Epithelial cell of proximal tubule (primary cell): Measurements from ENCODE around the gene STPG1. TPM values are rescaled to one million over a fixed set of nuclear protein-coding genes. Genes with fewer than 3 reads are reported as not detected.
"Not testable (repeated sequence)": the region's sequence is repeated elsewhere in the genome, so short reads cannot be mapped to it uniquely, and the experiment has no call there.

Experiments used
- DNase-seq: peaks from one replicate; pipeline ENCODE4 v3.0.0-alpha.2; 2011; ENCODE audit warnings: low read depth
- H3K4me3 ChIP-seq: 2 replicates; pipeline ENCODE4 v1.5.1; 2011; ENCODE audit warnings: low read depth, mild to moderate bottlenecking, low read length
- total RNA-seq: library from RNA; depleted of rRNA; stranded (reverse); fragments of >200 nt; gene quantifications from 2 replicates; pipeline ENCODE4 v1.2.3, GENCODE V29; 2015
- TF ChIP-seq, protein P1 (sequence below): conservative IDR thresholded peaks from 2 replicates; pipeline ENCODE4 v1.5.1; 2012; ENCODE audit warnings: low read depth, mild to moderate bottlenecking, low read length

Gene STPG1, protein sequence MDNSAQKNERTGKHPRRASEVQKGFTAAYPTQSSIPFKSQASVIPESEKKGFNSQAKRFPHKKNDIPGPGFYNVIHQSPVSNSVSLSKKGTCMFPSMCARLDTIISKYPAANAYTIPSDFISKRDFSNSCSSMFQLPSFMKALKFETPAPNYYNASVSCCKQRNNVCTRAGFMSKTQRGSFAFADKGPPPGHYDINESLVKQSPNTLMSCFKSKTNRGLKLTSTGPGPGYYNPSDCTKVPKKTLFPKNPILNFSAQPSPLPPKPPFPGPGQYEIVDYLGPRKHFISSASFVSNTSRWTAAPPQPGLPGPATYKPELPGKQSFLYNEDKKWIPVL
- 10.3 and 11.5 TPM in 2 replicates for total RNA-seq

DNA sequence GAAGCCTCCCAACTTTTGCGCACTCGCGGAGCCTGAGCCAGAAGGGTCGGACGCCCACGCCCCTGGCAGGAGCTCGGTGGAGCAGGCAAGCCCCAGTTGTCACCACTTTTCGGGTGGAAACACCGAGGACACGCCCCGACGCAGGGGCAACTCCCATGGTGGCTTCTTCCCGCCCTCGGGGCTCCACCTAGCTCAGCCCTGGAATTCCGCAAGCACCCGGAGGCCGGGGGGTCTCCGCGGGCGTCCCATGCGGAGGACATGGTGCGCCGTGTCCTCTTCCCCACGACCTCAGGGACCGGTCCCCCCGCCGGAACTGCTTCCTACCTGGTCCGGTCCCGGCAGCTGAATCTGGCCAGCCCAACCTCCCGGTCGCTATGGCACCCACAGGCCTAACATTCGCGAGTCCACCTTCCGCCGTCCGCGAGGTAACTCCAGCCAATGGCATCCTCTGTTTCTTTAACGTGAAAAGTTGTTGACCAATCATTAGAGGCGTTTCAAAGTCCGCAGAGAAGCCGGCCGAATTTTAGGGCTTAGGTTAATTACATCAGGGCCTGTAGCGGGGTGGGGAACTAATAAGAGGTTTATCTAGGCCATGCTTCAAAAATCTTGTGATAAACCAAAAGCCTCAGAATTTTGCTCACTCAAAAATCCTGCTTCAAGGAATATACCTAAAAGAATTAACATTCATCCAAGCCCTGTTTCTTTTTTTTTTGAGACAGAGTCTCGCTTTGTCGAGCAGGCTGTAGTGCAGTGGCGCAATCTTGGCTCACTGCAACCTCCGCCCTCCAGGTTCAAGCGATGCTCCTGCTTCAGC lies at the start of gene STPG1:
TSS of gene STPG1 (minus strand) at position 433 of the 814 bp plus-strand sequence. CDS start 12,394 bp downstream, outside the sequence.
- TF ChIP-seq, protein P1, sequence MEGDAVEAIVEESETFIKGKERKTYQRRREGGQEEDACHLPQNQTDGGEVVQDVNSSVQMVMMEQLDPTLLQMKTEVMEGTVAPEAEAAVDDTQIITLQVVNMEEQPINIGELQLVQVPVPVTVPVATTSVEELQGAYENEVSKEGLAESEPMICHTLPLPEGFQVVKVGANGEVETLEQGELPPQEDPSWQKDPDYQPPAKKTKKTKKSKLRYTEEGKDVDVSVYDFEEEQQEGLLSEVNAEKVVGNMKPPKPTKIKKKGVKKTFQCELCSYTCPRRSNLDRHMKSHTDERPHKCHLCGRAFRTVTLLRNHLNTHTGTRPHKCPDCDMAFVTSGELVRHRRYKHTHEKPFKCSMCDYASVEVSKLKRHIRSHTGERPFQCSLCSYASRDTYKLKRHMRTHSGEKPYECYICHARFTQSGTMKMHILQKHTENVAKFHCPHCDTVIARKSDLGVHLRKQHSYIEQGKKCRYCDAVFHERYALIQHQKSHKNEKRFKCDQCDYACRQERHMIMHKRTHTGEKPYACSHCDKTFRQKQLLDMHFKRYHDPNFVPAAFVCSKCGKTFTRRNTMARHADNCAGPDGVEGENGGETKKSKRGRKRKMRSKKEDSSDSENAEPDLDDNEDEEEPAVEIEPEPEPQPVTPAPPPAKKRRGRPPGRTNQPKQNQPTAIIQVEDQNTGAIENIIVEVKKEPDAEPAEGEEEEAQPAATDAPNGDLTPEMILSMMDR, result no peak
- no peak for DNase-seq
- H3K4me3 ChIP-seq, result peak within 1 kb of the TSS; percentile 84

DNA sequence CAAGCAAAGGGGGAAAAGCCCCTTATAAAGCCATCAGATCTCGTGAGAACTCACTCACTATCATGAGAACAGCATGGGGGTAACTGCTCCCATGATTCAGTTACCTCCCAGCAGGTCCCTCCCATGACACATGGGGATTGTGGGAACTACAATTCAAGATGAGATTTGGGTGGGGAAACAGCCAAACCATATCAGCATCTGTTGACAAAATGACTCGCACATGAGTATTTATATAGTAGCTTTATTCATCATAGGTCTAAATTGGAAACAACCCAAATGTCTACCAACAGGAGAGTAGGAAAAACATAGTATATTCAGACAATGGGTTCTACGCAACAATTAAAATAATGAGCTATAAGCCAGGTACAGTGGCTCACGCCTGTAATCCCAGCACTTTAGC lies 48.5 kb upstream of the STPG1 start:
- not testable (repeated sequence) for H3K4me3 ChIP-seq, DNase-seq

- H3K4me3 ChIP-seq, result no peak overlapping the region
- peak; percentile 78 for DNase-seq
- TF ChIP-seq, protein P1, result no peak
Measured at GRCh38 chr1:24459551-24460266, 46.1 kb upstream of the STPG1 start.

- TF ChIP-seq, protein P1, result no peak
- DNase-seq, result no peak
- no peak overlapping the region for H3K4me3 ChIP-seq
Measured at GRCh38 chr1:24457866-24458265, 44.3 kb upstream of the STPG1 start.

- TF ChIP-seq, protein P1, result no peak
- DNase-seq, result no peak
- no peak overlapping the region for H3K4me3 ChIP-seq
Measured at GRCh38 chr1:24455272-24455671, 41.7 kb upstream of the STPG1 start.

GRCh38 chr1:24454673-24455072 lies 41.1 kb upstream of the STPG1 start:
- no peak overlapping the region for H3K4me3 ChIP-seq
- no peak for DNase-seq
- TF ChIP-seq, protein P1, result no peak

GRCh38 chr1:24452922-24453485 lies 39.4 kb upstream of the STPG1 start:
- DNase-seq, result no peak
- H3K4me3 ChIP-seq, result no peak overlapping the region

More at GRCh38 chr1:24452922-24453485, 39.4 kb upstream of the STPG1 start:
- TF ChIP-seq, protein P1, result no peak
